RPMI8226 (cell line): Measurements from ENCODE around the gene SH3D19.
"Not testable (repeated sequence)": the region's sequence is repeated elsewhere in the genome, so short reads cannot be mapped to it uniquely, and the experiment has no call there.

Experiments used
- DNase-seq: peaks from one replicate; pipeline ENCODE4 v3.0.0-alpha.2; 2015

Gene SH3D19

GRCh38 chr4:151092488-151092887 lies 232.9 kb downstream of the SH3D19 start:
- DNase-seq, result no peak

- DNase-seq, result no peak
Observed at GRCh38 chr4:151091047-151091446, 234.4 kb downstream of the SH3D19 start.

- DNase-seq, result no peak
Observed at GRCh38 chr4:151087467-151087866, 237.9 kb downstream of the SH3D19 start.

GRCh38 chr4:151077978-151078377 lies 247.4 kb downstream of the SH3D19 start:
- DNase-seq, result not testable (repeated sequence)

- no peak for DNase-seq
Observed at GRCh38 chr4:151074416-151074916, 250.9 kb downstream of the SH3D19 start.
